ENCODE data around the gene AUNIP. TPM values are rescaled to one million over a fixed set of nuclear protein-coding genes. Genes with fewer than 3 reads are reported as not detected.

The AUNIP gene
- 2.9 and 3.5 TPM in 2 replicates for total RNA-seq

DNA sequence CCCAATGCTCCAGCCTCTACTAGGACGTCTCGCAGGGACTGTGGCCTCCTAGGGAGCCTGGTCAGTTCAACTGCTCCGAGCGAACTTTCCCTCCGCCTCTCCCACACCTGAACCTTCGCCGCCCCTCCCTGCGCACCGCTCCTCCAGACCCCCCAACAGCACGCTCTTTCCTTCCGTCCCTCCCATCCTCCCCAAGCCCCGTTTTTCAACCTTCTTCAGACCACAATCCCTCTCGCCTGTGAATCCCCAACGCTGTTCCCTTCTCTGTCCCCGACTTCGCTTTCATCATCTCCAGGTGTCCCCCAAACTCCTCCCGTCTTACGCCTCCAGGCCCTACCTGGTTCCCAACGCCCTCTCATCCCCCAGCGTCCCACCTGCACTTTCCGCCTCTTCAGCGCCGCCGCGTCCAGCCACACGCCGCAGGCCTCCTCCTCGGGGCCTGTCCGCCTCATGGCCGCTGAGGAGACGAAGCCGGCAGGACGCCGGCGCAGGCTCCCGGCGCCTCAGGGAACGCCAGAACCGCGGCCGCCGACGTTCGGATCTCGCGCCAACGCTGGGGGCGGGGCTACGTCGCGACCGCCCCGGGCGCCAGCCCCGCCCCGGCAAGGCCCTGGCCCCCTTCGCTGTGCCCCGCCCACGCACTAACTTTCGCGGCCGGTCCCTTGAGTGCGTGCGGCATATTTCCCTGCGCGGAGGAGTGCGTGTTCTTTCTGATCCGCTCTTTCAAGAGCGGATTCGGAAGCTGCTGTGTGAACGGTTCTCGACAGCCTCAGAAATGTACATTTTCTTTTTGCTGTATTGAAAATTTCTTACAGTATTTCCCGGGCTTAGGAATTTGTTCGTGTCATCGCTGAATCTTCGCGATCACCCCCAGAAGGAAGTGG is at the start of gene AUNIP:
AUNIP (minus strand) TSS at position 552 of the 884 bp plus-strand sequence; CDS start at position 452, 100 bp downstream.
- TF ChIP-seq CTCF (IDR thresholded peaks at IDR 0.05; ENCODE audit: insufficient read depth, low read depth, low read length): no peak
- peak within 1 kb of the TSS; percentile 73 for H3K4me3 ChIP-seq (ENCODE audit: low read depth, low read length)
- DNase-seq (ENCODE audit: low read depth): peak; percentile 89

DNA sequence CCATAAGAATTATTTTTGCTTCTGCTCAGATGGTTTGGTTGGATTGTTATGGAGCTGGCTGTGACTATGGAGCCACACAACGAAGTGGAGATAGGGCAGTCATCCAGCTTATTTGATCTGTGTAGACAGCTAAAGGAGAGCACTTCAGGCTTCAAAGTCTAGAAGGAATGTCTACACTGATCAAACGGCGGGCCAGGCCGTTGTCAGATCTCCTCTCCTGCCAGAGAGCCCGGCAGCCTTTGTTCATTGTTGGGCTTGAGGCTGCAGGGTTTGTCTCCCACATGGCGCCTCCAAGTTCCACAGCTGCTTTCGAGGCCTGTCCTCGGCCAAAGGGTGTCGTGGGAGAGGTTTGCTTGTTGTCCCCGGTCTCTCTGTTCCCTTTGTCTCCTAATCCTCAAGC is 49.8 kb upstream of the AUNIP start:
- no peak overlapping the region for H3K4me3 ChIP-seq (ENCODE audit: low read depth, low read length)
- DNase-seq (ENCODE audit: low read depth): no peak
- no peak for TF ChIP-seq CTCF (IDR thresholded peaks at IDR 0.05; ENCODE audit: insufficient read depth, low read depth, low read length)

GRCh38 chr1:25908161-25908560 is 48.9 kb upstream of the AUNIP start:
- no peak for DNase-seq (ENCODE audit: low read depth)
- H3K4me3 ChIP-seq (ENCODE audit: low read depth, low read length): no peak overlapping the region
- no peak for TF ChIP-seq CTCF (IDR thresholded peaks at IDR 0.05; ENCODE audit: insufficient read depth, low read depth, low read length)

- DNase-seq (ENCODE audit: low read depth): no peak
- H3K4me3 ChIP-seq (ENCODE audit: low read depth, low read length): no peak overlapping the region
- TF ChIP-seq CTCF (IDR thresholded peaks at IDR 0.05; ENCODE audit: insufficient read depth, low read depth, low read length): no peak
Measured at GRCh38 chr1:25907601-25908000, 48.3 kb upstream of the AUNIP start.

- peak overlapping the region; percentile 83 for H3K4me3 ChIP-seq (ENCODE audit: low read depth, low read length)
- no peak for TF ChIP-seq CTCF (IDR thresholded peaks at IDR 0.05; ENCODE audit: insufficient read depth, low read depth, low read length)
- DNase-seq (ENCODE audit: low read depth): no peak
Measured at GRCh38 chr1:25906644-25907300, 47.5 kb upstream of the AUNIP start.

GRCh38 chr1:25905680-25906643 is 46.7 kb upstream of the AUNIP start, which contains the start of gene STMN1:
Gene STMN1, minus strand, starts transcription at chr1:25906419. Its CDS starts 1,743 bp downstream, at chr1:25904676.
- peak; percentile 85 for DNase-seq (ENCODE audit: low read depth)
- TF ChIP-seq CTCF (IDR thresholded peaks at IDR 0.05; ENCODE audit: insufficient read depth, low read depth, low read length): no peak
- H3K4me3 ChIP-seq (ENCODE audit: low read depth, low read length): peak within 1 kb of the TSS; percentile 83
